GM19043 (cell line): ENCODE data around the gene TP53TG3C.
"Not testable (repeated sequence)": the region's sequence is repeated elsewhere in the genome, so short reads cannot be mapped to it uniquely, and the experiment has no call there.

Source experiments
- ATAC-seq: cut with Tn5 transposase; IDR thresholded peaks from one replicate; pipeline ENCODE4 v1.9.1; 2021; ENCODE audit warnings: low read depth; ENCODE audit not compliant: unreplicated experiment

The TP53TG3C gene, protein sequence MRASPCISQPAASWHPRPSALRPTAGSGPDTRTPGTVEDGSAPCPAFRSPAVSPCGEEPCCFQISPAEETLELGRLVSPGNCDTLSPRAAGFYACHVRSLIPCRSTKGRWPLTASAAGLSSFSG

DNA sequence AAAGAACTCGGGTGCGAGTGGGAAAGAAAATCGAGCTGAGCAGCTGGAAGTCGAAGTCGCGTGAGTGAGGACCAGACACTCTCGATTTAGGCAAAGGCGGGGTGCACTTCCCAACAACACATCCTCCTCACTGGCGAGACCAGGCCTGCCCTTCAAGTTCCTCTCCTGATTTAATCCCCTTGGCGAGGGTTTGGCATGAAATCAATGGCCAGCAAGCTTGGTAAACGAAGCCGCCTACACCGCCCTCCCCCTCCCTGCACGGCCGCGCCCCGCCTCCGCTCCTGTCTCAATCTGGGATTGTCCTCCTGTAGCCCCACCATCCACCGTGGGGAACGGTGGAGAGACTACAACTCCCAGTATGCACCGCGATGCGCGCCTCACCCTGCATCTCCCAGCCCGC lies at the start of gene TP53TG3C:
TSS of gene TP53TG3C (plus strand) at position 301 of the 400 bp plus-strand sequence. CDS start at position 369, 68 bp downstream.
- ATAC-seq = not testable (repeated sequence)
